Ecto neural progenitor cell (in vitro differentiated cells): ENCODE results near the gene AVPR2.
A peak's percentile ranks its signal among the peaks of the same experiment; 100 is the strongest.

Experiments
- DNase-seq: peaks from one replicate; pipeline ENCODE4 v3.0.0-alpha.2; 2018; ENCODE audit warnings: low spot score

AVPR2 gene

DNA sequence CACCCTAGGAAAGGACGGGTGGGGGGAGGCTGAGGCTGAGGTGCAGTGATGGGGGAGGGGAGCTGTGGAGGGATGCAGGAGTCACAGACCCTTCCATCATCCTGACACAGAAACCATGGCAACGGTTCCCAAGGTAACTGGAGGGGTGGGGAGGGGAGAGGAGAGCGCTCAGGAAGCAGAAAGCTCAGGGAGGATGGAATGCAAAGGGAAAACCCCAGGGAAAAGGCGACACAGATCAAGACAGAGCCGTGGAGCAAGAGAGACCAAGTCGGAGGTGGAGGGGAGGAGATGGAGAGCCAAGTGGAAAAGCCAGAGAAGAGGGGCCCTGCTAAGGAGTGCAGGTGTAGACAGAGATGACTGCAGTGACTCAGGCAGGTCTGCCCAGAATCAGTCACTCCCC is 33.0 kb upstream of the AVPR2 start:
- no peak for DNase-seq

- DNase-seq, result no peak
These were observed 32.3 kb upstream of the AVPR2 start for GRCh38 chrX:153871946-153872878.

GRCh38 chrX:153873282-153874084 is 31.0 kb upstream of the AVPR2 start:
- DNase-seq, result peak; percentile 67

DNA sequence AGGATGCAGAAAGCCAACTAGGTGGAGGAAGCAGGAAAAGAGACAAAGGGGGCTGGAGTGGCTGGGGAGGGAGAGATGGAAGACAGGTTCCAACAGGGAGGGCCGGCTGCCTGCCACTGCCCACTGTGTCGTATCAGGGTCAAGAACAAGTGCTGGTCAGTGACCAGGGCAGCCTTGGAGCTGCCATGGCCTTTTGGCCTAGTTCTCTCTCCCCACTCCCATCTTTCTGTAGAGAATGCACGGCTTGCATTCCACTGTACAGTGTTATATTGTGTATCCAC is 30.4 kb upstream of the AVPR2 start:
- DNase-seq, result no peak

GRCh38 chrX:153874366-153875125 is 29.9 kb upstream of the AVPR2 start:
- DNase-seq, result no peak

DNA sequence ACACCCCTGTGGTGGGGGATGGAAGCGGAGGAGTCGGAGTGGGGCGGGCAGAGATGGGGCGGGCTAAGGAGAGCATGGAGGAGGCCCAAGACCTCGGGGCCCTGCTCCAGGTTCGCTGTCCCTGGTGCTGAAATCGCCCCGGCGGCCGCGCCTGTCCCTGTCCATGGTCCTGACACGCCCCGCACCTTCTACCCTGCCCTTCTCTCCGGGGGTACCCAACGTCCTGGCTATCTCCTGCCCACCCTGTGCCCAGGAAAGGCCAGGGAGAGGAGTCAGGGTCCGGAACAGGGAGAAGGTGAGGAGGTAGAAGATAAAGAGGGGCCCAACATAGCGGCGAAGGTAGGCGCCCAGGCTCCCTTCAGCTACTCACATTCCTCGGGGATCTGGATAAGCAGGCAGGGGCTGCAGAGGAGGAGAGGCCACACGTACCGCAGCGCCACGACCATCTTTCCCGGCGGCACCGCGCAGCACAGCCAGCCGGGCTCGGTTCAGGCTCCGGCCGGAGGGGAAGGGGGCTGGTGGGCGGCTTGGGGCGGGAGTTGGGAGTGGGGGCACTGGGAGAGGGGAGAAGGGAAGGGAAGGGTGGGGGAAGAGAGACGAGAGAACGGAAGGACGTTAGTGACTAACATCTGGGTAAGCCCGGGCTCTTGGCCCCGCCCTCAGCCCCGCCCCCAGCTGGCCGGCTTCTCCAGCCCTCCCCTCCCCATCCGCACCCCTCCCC is 28.9 kb upstream of the AVPR2 start:
- peak; percentile 89 for DNase-seq

DNA sequence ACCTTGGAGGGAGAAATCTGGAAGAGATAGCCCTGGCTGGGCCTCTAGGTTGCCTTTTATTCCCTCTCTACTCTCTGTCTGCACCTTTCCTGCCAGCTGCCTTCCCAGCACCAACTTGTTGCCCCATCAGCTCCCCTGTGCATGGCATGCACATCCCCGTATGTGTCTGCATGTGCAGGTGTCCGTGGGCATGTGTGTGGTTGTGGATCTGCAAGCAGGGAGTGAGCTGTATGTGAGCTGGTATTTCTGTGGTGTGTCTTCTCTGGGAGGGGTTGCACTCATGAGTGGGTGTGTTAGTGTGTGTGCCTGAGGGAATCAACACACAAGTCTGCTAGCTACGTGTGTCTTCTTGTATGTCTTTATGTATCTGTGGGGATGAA is 28.4 kb upstream of the AVPR2 start:
- DNase-seq, result no peak

GRCh38 chrX:153877571-153878261 is 26.8 kb upstream of the AVPR2 start:
- DNase-seq, result no peak

GRCh38 chrX:153878345-153878744 is 26.1 kb upstream of the AVPR2 start:
- DNase-seq, result no peak

DNA sequence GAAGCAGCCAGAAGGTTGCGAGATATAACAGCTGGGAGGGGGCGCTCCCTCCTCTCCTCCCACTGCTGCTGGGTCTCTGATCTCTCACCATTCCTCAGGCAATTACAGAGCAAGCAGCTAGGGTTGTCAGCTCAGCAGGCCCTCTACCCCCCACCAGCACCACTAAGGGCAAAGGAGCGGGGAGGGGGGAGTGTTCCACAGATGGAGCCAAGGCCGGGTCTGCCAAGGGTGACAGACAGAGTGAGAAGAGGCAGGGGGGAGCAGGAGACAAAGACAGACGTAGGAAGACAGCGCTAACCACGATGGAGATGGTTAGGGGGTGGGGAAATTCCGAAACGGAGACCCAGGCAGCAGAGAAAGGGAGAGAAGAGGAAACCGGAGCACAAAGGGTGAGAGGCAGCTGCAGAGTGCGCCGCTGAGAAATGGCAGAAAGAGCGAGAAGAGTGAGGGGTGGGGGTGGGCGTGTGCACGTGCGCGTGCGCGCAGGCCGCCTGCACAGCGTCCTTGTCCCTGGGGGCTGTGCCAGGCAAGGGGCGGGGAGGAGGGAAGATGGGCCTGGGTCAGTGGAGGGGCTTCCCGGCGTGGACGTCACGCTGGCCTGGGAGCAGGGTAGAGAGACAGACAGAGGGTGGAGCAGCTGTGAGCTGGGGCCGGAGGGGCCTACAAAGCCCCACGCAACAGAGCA is 25.4 kb upstream of the AVPR2 start:
- DNase-seq, result no peak

GRCh38 chrX:153879741-153880439 is 24.6 kb upstream of the AVPR2 start:
- no peak for DNase-seq

DNA sequence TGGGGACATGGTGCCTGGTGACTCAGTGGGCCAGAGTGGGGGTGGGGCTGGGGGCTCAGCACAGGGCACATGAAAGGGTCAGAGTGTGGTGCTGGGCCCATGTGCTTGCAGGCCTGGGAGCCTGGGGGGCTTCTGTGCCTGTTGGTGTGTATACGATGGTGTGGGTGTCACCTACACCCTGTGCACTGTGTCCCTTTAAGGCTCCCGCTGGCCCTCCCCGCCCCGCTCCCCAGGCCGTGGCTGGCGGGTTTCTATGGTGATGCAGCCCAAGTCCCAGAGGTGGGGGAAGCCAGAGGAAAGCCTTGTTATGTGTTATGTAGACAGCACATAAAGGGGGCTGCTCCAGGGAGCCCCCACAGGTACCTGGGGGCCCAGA is 24.0 kb upstream of the AVPR2 start:
- DNase-seq, result no peak

DNA sequence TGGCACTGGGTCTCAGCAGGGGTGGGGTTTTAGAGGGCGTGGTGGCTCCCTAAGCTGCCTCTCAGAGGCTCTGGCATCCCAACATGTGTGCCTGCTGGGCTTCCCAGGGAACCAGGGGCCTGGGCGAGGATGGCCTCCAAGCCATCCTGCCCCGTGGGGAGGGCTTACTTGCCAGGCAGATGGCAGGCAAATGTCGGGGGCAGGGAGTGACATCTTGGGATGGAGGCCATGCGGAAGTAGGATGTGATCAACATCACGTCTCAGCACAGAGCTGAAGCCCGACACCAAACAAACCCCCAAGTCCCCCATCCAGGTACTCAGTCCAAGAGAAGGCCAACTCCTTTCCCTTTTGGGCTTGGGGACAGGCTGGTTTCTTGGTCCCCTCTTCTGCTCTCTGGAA is 23.2 kb upstream of the AVPR2 start:
- DNase-seq, result no peak

- DNase-seq, result no peak
These were observed 22.4 kb upstream of the AVPR2 start for GRCh38 chrX:153882086-153882498.

GRCh38 chrX:153882557-153882956 is 21.9 kb upstream of the AVPR2 start:
- DNase-seq, result no peak

GRCh38 chrX:153883163-153883843 is 21.2 kb upstream of the AVPR2 start:
- DNase-seq, result no peak

- DNase-seq, result no peak
These were observed 20.3 kb upstream of the AVPR2 start for GRCh38 chrX:153884136-153884535.

DNA sequence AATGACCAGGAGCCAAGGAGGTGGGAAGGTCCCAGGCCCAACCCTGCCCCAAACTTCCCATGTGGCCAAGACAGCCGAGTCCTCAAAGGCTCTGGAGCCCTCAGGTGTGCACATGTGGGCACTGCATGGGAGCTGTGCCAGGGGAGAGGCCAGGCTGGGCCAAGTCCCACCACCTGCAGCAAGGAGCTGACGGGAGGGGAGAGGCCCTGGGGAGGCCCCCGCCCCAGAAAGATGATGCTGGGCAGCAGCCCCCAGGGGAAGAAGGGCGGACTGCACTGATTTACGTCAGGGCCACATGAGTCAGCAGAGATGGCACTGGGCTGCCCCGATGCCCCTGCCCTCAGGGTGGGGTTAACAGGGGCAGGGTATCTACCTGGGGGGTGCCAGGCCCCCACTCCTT is 19.9 kb upstream of the AVPR2 start:
- no peak for DNase-seq

- DNase-seq, result no peak
These were observed 19.2 kb upstream of the AVPR2 start for GRCh38 chrX:153885208-153885787.
